RWPE1 (cell line): ENCODE data around the gene CARD9.

Source experiments
- CTCF ChIA-PET: fragments of 350-600 bp; sonication (Branson Sonifier 250); formaldehyde crosslinking; extraction: SDS; loops from one replicate; lab custom pipeline; 2021; lab: Yijun Ruan, JAX
- POLR2A ChIA-PET: fragments of 400-600 bp; formaldehyde crosslinking; extraction: SDS; loops from one replicate; lab custom pipeline; 2020; ENCODE audit warnings: antibody characterized with exemption; ENCODE audit not compliant: low non-redundant PET; lab: Yijun Ruan, JAX
- DNase-seq: peaks from one replicate; pipeline ENCODE4 v3.0.0; 2012; ENCODE audit warnings: low spot score
- H3K27ac ChIP-seq: fragments of 450-650 bp; 2 replicates; pipeline ENCODE4 v1.5.1; 2017
- TF ChIP-seq, protein P1 (sequence below): fragments of 450-650 bp; conservative IDR thresholded peaks from 2 replicates; pipeline ENCODE4 v1.5.1; 2017; ENCODE audit warnings: low read depth, mild to moderate bottlenecking

The CARD9 gene

DNA sequence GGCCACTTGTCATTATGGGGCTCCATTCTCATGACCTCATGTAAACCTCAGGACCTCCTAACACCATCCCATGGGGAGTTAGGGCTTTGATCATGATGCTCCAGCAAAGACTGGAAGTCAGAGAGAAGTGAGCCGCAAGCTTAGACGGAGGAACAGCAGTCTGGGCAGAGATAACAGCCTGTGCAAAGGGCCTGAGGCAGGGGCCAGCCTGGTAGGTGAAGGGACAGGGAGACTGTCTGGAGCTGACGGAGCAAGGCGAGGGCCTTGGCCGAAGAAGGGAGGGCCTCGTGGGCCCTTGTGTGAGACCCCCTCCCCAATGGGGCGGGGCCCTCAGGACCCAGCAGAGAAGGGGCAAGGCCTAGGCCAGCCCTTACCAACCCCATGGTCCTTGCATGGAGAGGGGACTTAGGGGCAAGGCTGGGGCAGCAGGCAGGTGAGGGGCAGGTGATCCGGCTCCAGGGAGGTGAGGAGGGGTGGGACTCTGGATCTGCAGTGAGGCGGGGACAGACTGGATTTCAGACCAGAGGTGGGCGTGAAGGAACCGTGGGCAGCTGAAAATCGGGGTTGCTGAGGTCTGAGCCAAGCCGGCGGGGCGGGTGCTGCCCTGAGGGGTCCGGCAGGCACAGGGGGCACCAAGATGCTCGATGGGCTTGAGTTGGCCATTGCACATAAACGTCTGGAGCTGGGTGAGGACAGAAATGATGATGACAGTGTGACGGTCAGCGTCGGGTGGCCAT is 28.8 kb downstream of the CARD9 start:
- H3K27ac ChIP-seq = peak overlapping the region; percentile 84
- ChIA-PET POLR2A (interaction anchor here (0.8 to 2.2 kb wide), 2 partner anchors 18 to 69 kb away, joined by 4 to 12 read pairs; no protein-coding TSS in a partner anchor), CTCF (interaction anchor here (0.6 to 3.0 kb wide), 6 partner anchors 16 to 56 kb away, joined by 3 to 23 read pairs (median 4); partner anchors contain the start of gene DNLZ)
- DNase-seq = no peak
- TF ChIP-seq, protein P1, sequence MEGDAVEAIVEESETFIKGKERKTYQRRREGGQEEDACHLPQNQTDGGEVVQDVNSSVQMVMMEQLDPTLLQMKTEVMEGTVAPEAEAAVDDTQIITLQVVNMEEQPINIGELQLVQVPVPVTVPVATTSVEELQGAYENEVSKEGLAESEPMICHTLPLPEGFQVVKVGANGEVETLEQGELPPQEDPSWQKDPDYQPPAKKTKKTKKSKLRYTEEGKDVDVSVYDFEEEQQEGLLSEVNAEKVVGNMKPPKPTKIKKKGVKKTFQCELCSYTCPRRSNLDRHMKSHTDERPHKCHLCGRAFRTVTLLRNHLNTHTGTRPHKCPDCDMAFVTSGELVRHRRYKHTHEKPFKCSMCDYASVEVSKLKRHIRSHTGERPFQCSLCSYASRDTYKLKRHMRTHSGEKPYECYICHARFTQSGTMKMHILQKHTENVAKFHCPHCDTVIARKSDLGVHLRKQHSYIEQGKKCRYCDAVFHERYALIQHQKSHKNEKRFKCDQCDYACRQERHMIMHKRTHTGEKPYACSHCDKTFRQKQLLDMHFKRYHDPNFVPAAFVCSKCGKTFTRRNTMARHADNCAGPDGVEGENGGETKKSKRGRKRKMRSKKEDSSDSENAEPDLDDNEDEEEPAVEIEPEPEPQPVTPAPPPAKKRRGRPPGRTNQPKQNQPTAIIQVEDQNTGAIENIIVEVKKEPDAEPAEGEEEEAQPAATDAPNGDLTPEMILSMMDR = no peak

DNA sequence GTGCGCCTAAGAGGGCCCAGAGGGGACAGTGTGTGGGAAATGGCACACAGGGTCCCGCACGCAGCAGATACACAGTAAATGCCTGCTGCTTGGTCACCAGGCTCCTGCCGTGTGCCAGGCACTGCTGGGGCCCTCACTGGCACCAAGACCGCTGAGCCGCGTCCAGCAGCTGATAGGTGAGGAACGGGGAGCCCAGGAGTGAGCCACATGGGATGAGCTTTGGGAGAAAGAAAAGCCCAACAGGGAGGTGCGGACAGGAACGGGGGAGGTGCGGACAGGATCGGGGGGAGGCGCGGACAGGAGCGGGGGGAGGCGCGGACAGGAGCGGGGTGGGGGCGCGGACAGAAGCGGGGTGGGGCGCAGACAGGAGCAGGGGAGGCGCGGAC is 29.6 kb downstream of the CARD9 start:
- TF ChIP-seq, protein P1 = no peak
- ChIA-PET CTCF (interaction anchor here (0.6 kb wide), 1 partner anchor 21 kb away, joined by 3 read pairs; no protein-coding TSS in a partner anchor), POLR2A (no interaction called here)
- no peak for DNase-seq
- H3K27ac ChIP-seq = peak overlapping the region; percentile 84

DNA sequence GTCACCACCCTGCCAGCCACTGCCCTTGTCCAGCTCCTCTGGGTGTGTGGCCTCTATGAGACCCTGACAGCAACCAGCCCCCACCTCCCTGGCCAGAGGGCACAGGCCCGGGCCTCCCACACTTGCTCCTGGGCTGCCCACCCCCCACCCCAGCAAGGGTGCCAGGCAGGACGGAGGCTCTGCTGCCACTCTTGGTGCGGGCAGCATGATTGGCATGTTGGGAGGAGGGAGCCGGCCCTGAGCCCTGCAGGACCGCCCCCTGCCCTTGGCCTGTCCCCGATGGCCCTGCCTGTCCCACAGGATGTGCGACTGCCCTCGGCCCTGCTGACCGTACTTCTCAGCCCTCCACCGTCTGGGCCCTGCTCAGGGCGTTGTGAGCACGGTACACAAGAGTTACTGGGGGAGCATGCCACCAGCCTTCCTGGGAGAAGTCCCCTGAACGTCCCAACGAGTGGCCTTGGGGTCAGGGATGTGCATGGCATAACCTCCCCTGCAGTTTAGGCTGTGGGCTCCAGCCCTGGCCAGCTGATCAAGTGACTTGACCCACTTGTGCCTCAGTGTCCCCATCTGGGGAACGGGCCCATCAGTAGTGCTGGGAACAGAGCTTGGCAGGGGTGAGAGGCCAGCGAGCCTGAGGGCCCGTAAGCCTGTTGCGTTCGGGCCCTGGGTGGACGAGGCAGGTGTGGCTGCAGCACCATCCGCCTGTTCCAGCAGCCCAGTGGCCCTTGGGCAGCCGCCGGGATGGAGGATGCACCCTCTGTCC is 30.2 kb downstream of the CARD9 start:
- no peak for DNase-seq
- CTCF ChIA-PET = interaction anchor here (0.6 kb wide), 1 partner anchor 32 kb away, joined by 3 read pairs; no protein-coding TSS in a partner anchor
- peak overlapping the region; percentile 84 for H3K27ac ChIP-seq
- POLR2A ChIA-PET = no interaction called here
- TF ChIP-seq, protein P1 = no peak

DNA sequence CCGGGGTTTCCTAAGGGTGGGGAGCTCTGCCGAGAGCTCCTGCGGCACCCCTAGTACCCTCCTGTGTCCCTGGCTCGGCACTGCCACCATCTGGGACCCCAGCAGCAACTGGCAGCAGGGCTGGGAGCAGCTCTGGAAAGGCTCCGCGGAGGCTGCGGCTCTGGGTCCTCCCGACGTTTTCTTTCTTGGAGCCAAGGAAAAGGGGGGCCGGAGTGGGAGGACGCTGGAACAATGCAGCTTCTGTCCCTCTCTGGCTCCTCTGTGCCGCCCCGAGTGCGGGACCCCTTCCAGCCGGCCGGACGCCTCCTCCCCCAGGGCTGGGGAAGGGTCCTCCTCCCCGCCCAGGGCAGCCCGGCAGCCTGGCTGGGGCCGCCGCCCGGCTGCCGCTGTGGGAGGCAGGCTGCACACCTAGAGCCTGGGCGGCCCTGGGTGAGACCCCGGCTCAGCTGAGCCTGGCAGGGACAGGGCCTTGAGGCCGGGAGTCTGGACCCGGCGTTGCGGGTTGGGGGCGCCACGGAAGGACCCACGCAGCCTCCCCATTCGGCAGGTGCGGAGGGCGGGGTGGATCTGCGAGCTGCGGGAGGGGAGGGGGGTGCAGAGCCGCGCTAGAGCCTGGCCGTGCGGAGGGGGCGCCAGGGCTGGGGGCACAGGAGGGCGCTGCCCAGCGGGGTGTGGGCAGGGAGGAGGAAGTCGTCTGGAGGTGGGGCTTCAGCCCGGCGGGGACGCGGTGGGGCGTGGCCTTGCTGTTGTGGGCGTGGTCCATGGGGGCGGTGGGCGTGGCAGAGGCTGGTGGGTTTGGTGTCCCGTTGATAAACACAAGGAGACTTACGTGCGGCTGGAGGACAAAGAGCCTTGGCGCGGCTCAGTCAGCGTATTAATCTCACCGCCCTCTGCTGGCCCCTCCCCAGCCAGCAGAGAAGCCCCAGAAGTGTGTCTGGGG is 31.0 kb downstream of the CARD9 start:
- H3K27ac ChIP-seq = peak overlapping the region; percentile 84
- DNase-seq = peak; percentile 95
- POLR2A ChIA-PET = no interaction called here
- TF ChIP-seq, protein P1 = no peak
- CTCF ChIA-PET = interaction anchor here (0.6 kb wide), 1 partner anchor 31 kb away, joined by 3 read pairs; no protein-coding TSS in a partner anchor

DNA sequence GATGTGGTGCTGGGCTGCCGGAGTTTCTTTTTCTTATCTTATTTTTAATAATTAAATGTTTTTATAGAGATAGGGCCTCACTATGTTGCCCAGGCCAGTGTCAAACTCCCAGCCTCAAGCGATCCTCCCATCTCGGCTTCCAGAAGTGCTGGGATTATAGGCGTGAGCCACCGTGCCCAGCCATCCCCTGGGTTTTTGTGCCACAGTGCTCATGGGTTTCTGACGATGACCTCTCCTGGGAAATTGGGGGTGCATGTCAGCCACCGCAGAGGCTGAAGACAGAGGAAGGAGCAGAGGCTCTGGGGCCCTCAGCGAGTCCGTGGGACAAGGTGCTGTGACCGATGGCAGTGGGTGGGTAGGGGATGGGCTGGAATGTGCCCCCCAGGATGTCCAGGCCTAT is 31.7 kb downstream of the CARD9 start:
- ChIA-PET POLR2A (no interaction called here), CTCF (no interaction called here)
- TF ChIP-seq, protein P1 = no peak
- peak overlapping the region; percentile 84 for H3K27ac ChIP-seq
- DNase-seq = no peak
